Breast epithelium (tissue), 4 donors: ENCODE data around the gene SIGLEC6. TPM values are rescaled to one million over a fixed set of nuclear protein-coding genes. Genes with fewer than 3 reads are reported as not detected.

Source experiments
- DNase-seq, 2 donors: peaks; one replicate each; pipeline ENCODE4 v3.0.0-alpha.2; 2019; ENCODE audit warnings: low spot score in 2 of 2
- H3K27ac ChIP-seq, 2 donors: fragments of 200-600 bp; sonication (generic) in 1 of 2; one replicate each; pipeline ENCODE4 v1.5.1; 2016 to 2019; ENCODE audit warnings: mild to moderate bottlenecking in 1 of 2
- H3K27me3 ChIP-seq, 2 donors: fragments of 200-600 bp; sonication (generic) in 1 of 2; one replicate each; pipeline versions ENCODE4 v1.5.1 to v1.6.0; 2017 to 2019; ENCODE audit warnings: control low read depth in 1 of 2, mild to moderate bottlenecking in 1 of 2
- H3K36me3 ChIP-seq: fragments of 200-600 bp; one replicate; pipeline ENCODE4 v1.5.1; 2019
- H3K4me1 ChIP-seq, 2 donors: fragments of 200-600 bp; sonication (generic); one replicate each; pipeline ENCODE4 v1.5.1; 2016 to 2019; ENCODE audit warnings: control low read depth in 1 of 2
- H3K4me3 ChIP-seq, 3 donors: fragments of 200-600 bp; sonication (generic); 1 replicate in 2 of 3; 2 replicates in 1 of 3; pipeline ENCODE4 v1.5.1; 2016 to 2019; ENCODE audit warnings: mild to moderate bottlenecking in 3 of 3, moderate library complexity in 2 of 3
- H3K9me3 ChIP-seq, 2 donors: fragments of 200-600 bp; sonication (generic) in 1 of 2; one replicate each; pipeline ENCODE4 v1.5.1; 2016 to 2019; ENCODE audit warnings: control low read depth in 1 of 2
- CTCF ChIP-seq, 3 donors: fragments of 450-650 bp; IDR thresholded peaks; one replicate each; pipeline ENCODE4 v1.5.1; 2016 to 2017; ENCODE audit warnings: antibody characterized with exemption in 3 of 3, mild to moderate bottlenecking in 3 of 3, moderate library complexity in 3 of 3
- POLR2A ChIP-seq: fragments of 450-650 bp; IDR thresholded peaks from one replicate; pipeline ENCODE4 v1.6.1; 2016; ENCODE audit warnings: antibody characterized with exemption, mild to moderate bottlenecking, moderate library complexity
- POLR2AphosphoS5 ChIP-seq, 3 donors: sonication (generic); formaldehyde crosslinking; IDR thresholded peaks; one replicate each; pipeline ENCODE4 v1.6.1; 2017; ENCODE audit warnings: antibody characterized with exemption in 3 of 3
- intact Hi-C: fragments of 100-400 bp; cut with DNase I; formaldehyde crosslinking; loops from one replicate; pipeline ENCODE4 v1.15.1; 2023; ENCODE audit warnings: low total_unique reads
- total RNA-seq, 3 donors: library from RNA; depleted of rRNA; stranded (reverse); fragments of >200 nt; gene quantifications; one replicate each; pipeline ENCODE4 v1.1.0, GENCODE V29; 2016

Gene SIGLEC6
- total RNA-seq, 3 donors from 2014 or later, result 0.73 to 4.8 TPM; not detected in 1

DNA sequence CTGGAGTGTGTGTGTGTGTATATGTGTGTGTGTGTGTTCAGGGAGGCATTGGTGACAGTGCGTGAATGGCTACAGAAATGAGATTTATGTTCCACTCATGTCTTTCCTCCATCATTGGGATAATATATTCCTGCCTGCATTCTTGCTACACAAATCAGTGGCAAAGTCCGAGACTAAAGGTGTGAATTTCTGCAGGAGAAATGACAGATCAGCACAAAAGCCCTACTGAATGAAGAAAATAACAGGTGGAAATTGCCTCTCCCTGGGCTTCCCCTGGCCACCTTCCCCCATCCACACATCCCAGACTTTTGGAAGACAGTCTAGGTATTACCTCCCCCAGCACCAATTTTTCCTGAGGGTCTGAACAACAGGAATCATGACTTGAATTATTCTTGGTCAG is 10.1 kb downstream of the SIGLEC6 start:
- DNase-seq, result no peak
- Histone ChIP-seq H3K4me1 (no peaks in the 10 kb centered on the region), H3K27ac (no peak overlapping the region), H3K27me3 (no peaks in the 10 kb centered on the region), H3K4me3 (no peak overlapping the region), H3K9me3 (no peaks in the 10 kb centered on the region), H3K36me3 (no peaks in the 10 kb centered on the region)
- intact Hi-C loops, result no loop called here
- TF ChIP-seq POLR2A (no peak), CTCF (IDR thresholded peaks at IDR 0.05) (no peak), POLR2AphosphoS5 (IDR thresholded peaks at IDR 0.05) (no peak)

GRCh38 chr19:51520728-51521127 is 10.7 kb downstream of the SIGLEC6 start:
- intact Hi-C loops, result no loop called here
- no peak for DNase-seq

DNA sequence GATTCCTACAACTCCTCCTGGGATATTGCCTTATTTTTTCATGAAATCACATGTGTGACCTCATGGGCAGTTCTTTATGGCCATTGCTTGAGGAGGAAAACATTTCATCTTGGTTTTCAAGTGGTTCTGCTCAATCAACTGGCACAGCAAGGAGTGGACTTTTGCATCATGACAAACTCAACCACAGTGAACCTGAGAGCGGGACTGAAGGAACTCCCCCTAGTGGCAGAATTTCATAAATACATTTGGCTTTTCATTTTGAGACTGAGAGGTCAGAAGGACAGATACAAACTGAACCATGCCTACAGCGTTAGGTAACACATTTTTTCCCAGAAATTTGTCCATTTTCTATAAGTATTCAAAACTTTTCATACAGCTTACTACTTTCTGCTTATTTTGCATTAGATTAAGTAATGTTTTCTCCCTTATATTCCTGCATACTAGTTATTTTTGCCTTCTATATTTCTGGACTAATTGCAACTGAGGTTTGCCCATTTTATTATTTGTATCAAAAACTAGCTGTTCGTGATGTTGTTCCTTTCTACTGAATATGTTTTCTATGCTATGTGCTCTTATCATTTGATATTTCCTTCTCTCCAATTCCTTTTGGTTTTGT is 16.5 kb downstream of the SIGLEC6 start:
- no peaks in the 10 kb centered on the region for H3K36me3 ChIP-seq
- TF ChIP-seq CTCF (IDR thresholded peaks at IDR 0.05) (peak; percentile 50 to 67 (median 51)), POLR2A (no peak)
- H3K4me1 ChIP-seq, result no peaks in the 10 kb centered on the region
- intact Hi-C loops, result no loop called here
- H3K27me3 ChIP-seq, result peaks cover 0 to 19% of the 10 kb centered on the region in 2 donors
- H3K9me3 ChIP-seq, result no peaks in the 10 kb centered on the region
- DNase-seq, result no peak
- H3K27ac ChIP-seq, result no peak overlapping the region
- no peak overlapping the region for H3K4me3 ChIP-seq

More at GRCh38 chr19:51520728-51521127, 10.7 kb downstream of the SIGLEC6 start:
- Histone ChIP-seq H3K27me3 (no peaks in the 10 kb centered on the region), H3K36me3 (no peaks in the 10 kb centered on the region), H3K9me3 (no peaks in the 10 kb centered on the region), H3K27ac (no peak overlapping the region), H3K4me3 (no peak overlapping the region), H3K4me1 (no peaks in the 10 kb centered on the region)
- TF ChIP-seq POLR2A (no peak), CTCF (IDR thresholded peaks at IDR 0.05) (no peak), POLR2AphosphoS5 (IDR thresholded peaks at IDR 0.05) (no peak)

DNA sequence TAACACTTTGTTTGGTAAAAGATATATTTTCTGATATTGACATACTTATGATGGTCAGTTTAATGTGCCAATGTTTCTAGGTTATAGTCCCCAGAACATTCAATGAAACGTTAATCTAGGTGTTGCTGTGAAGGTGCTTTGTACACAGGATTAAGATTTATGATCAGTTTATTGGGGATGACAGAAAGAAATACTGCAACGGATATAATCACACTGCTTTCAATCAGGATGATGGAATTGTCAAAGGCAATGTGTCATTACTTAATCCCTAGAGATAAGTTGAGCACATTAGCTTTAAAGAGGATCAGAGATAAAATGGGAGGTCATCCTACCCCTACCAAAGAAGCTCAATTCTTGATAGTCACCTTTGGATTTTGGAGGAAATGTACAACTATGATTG is 17.5 kb downstream of the SIGLEC6 start:
- Histone ChIP-seq H3K27ac (no peak overlapping the region), H3K27me3 (peaks cover 0 to 26% of the 10 kb centered on the region in 2 donors), H3K36me3 (no peaks in the 10 kb centered on the region), H3K9me3 (no peaks in the 10 kb centered on the region), H3K4me1 (no peaks in the 10 kb centered on the region), H3K4me3 (no peak overlapping the region)
- no peak for DNase-seq
- intact Hi-C loops, result no loop called here
- TF ChIP-seq POLR2A (no peak), POLR2AphosphoS5 (IDR thresholded peaks at IDR 0.05) (no peak), CTCF (IDR thresholded peaks at IDR 0.05) (no peak)

DNA sequence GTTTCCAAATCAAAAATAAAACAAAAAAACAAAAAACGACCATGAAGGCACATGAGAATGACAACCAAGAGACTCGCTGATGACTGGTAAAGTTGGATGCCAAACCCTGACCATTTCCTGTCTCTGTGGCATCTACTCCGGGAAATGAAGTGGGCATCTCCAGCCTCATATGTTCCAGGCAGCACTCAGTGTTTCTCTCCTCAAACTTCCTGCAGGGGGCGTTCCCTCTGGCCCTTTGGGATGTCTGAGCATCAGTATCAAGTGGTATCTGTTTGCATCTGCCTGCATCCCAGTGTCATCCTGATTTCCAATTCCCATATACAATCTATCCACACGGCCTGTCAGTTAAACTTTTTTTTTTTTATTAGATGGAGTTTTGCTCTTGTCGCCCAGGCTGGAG is 20.1 kb downstream of the SIGLEC6 start:
- Histone ChIP-seq H3K27ac (no peak overlapping the region), H3K4me3 (no peak overlapping the region), H3K27me3 (peaks cover 0 to 35% of the 10 kb centered on the region in 2 donors), H3K4me1 (no peaks in the 10 kb centered on the region), H3K36me3 (no peaks in the 10 kb centered on the region), H3K9me3 (no peaks in the 10 kb centered on the region)
- DNase-seq, result no peak
- intact Hi-C loops, result no loop called here
- TF ChIP-seq CTCF (IDR thresholded peaks at IDR 0.05), result no peak
- no peak for TF ChIP-seq POLR2AphosphoS5 (IDR thresholded peaks at IDR 0.05)
- TF ChIP-seq POLR2A, result no peak
